ENCODE measurements around the gene DCST2. TPM values are rescaled to one million over a fixed set of nuclear protein-coding genes. Genes with fewer than 3 reads are reported as not detected.

DCST2 gene
- total RNA-seq, 1 donor from 2014 or later: not detected

DNA sequence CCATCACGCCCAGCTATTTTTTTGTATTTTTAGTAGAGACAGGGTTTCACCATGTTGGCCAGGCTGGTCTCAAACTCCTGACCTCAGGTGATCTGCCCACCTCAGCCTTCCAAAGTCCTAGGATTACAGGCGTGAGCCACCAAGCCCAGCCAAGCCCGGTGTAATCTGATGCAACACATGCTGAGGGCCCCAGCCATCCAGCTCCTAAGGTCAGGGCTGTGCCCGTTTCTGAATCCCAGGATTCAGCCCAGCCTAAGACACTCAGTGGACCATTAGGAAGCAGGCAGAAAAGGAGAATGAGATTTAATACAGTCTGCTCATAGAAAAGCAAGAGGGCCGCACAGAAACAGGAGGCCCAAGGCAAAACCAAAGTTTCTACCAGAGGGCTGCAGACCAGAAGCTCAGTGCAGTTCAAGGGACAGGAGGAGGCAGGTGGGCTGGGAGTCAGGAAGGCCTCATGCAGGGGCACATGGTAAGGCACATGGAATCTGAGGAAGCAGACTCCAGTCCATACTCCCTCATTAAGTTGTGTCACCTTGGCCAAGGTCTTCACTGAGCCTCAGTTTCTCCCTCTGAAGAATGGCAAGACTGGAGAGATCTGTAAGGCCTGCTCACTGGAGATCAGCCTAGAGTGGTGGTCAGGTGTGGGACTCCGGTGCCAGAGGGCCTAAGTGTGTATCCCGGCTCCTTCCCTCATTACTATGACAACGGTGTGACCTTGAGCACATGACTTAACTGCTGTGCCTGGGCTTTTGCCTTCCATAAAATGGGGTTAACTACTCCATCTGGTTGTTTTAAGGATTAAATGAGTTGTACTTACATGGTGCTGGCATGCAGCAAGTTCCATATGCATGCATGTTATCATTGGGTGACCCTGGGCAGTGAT is 15.1 kb upstream of the DCST2 start:
- no peaks in the 10 kb centered on the region for H3K27me3 ChIP-seq (ENCODE audit: control insufficient read depth, insufficient read depth, low read length)
- no peak for DNase-seq (ENCODE audit: low read depth)
- TF ChIP-seq, protein P1, sequence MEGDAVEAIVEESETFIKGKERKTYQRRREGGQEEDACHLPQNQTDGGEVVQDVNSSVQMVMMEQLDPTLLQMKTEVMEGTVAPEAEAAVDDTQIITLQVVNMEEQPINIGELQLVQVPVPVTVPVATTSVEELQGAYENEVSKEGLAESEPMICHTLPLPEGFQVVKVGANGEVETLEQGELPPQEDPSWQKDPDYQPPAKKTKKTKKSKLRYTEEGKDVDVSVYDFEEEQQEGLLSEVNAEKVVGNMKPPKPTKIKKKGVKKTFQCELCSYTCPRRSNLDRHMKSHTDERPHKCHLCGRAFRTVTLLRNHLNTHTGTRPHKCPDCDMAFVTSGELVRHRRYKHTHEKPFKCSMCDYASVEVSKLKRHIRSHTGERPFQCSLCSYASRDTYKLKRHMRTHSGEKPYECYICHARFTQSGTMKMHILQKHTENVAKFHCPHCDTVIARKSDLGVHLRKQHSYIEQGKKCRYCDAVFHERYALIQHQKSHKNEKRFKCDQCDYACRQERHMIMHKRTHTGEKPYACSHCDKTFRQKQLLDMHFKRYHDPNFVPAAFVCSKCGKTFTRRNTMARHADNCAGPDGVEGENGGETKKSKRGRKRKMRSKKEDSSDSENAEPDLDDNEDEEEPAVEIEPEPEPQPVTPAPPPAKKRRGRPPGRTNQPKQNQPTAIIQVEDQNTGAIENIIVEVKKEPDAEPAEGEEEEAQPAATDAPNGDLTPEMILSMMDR (IDR thresholded peaks at IDR 0.05; ENCODE audit: insufficient read depth, low read length, poor library complexity, severe bottlenecking): no peak
- no peaks in the 10 kb centered on the region for H3K36me3 ChIP-seq (ENCODE audit: control insufficient read depth, insufficient read depth, low read length)
- H3K4me3 ChIP-seq (ENCODE audit: low read depth, low read length): no peak overlapping the region

DNA sequence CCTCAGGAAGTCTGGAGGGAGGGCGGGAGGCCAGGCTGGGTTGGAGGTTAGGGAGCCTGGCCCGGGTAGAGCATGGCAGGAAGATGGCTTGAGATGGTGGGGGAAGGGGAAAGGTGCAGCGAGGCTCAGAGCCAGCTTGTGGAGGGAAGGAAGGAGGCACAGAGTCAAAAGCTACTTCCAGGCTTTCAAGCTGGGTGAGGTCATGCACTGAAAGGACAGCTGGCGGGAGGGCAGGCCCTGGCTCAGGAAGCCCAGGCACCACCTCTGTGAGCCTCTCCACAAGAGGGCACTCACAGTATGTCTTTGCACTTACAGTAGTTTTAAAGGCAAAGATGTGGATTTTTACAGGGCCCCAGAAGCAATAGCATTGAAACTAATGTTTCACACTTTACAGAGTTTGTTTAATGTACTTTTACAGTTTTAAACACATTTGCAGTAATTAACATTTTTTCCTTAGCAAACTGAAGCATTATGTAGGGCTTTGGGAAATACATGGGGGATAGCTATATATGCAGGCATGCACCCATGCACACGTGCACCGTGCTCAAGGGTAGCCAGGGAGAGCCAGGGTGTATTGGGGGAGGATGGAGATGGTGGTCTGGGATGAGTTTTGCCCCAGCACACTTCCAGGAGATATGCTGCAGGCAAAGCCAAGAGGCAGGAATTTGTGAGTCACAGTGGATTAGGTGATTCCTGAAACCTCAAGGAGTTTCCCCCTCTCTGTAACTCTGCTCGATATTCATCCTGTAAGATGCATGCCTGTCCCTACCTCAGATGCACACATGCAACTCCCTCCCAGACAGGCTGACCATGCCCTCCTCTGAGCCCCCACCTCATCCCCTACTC is 11.5 kb upstream of the DCST2 start:
- peak; percentile 44 for DNase-seq (ENCODE audit: low read depth)
- Histone ChIP-seq H3K4me3 (ENCODE audit: low read depth, low read length) (no peak overlapping the region), H3K36me3 (ENCODE audit: control insufficient read depth, insufficient read depth, low read length) (no peaks in the 10 kb centered on the region), H3K27me3 (ENCODE audit: control insufficient read depth, insufficient read depth, low read length) (no peaks in the 10 kb centered on the region)
- TF ChIP-seq, protein P1 (IDR thresholded peaks at IDR 0.05; ENCODE audit: insufficient read depth, low read length, poor library complexity, severe bottlenecking): peak; percentile 83

DNA sequence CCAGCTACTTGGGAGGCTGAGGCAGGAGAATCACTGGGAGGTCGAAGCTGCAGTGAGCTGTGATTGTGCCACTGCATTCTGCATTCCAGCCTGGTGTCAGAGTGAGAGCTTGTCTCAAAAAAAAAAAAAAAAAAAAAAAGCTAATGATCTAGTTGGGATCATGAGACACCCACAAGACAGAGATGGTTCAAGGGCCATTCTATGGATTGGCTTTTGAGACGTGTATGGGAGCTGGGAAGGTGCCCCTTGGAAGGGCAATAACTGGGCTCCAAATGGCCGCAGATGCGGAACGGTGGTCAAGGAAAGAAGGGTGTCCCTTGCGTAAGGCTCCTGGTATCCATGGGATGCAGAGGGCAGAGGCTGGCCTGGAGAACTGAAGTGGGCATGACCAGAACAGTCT is 10.8 kb upstream of the DCST2 start:
- TF ChIP-seq, protein P1 (IDR thresholded peaks at IDR 0.05; ENCODE audit: insufficient read depth, low read length, poor library complexity, severe bottlenecking): no peak
- Histone ChIP-seq H3K27me3 (ENCODE audit: control insufficient read depth, insufficient read depth, low read length) (no peaks in the 10 kb centered on the region), H3K36me3 (ENCODE audit: control insufficient read depth, insufficient read depth, low read length) (no peaks in the 10 kb centered on the region), H3K4me3 (ENCODE audit: low read depth, low read length) (no peak overlapping the region)
- no peak for DNase-seq (ENCODE audit: low read depth)

DNA sequence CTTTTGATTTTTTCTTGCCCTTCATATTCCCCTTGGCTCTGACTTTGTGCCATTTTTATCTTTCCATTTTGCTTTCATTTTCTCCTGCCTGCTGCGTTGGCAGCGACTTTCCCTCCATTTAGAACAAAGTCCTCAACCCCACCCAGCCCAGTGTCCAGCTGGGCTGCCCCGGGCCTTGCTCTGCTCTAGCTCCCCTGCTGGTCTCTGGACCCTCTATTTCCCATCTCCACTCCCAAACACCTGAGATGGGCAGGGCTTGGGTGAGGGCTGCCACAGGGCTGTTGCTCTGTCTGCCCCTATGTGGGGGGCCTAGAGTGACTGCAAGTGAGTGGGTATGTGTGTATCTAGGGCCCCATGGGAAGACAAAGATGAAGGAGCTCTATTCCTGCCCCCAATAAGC is 10.2 kb upstream of the DCST2 start:
- TF ChIP-seq, protein P1 (IDR thresholded peaks at IDR 0.05; ENCODE audit: insufficient read depth, low read length, poor library complexity, severe bottlenecking): no peak
- no peak for DNase-seq (ENCODE audit: low read depth)
- no peaks in the 10 kb centered on the region for H3K36me3 ChIP-seq (ENCODE audit: control insufficient read depth, insufficient read depth, low read length)
- no peak overlapping the region for H3K4me3 ChIP-seq (ENCODE audit: low read depth, low read length)
- H3K27me3 ChIP-seq (ENCODE audit: control insufficient read depth, insufficient read depth, low read length): no peaks in the 10 kb centered on the region

DNA sequence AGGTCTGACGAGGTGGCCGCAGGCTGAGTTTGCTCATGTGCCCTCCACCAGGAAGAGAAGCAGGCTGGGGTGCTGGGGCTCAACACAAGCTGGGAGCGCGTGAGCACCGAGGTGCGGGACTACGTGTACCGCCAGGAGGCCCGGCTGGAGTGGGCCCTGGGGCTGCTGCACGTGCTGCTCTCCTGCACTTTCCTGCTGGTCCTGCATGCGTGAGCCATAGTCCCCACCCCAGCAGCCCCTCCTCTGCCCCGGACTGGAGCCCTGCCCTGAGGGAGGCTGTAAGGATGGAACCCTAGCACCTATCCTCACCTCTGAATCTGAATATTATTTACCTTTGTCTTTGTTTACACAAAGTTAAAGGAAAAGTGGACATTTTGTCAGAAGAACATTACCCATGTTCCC is 9.7 kb upstream of the DCST2 start:
- H3K36me3 ChIP-seq (ENCODE audit: control insufficient read depth, insufficient read depth, low read length): no peaks in the 10 kb centered on the region
- no peaks in the 10 kb centered on the region for H3K27me3 ChIP-seq (ENCODE audit: control insufficient read depth, insufficient read depth, low read length)
- H3K4me3 ChIP-seq (ENCODE audit: low read depth, low read length): no peak overlapping the region
- DNase-seq (ENCODE audit: low read depth): no peak
- TF ChIP-seq, protein P1 (IDR thresholded peaks at IDR 0.05; ENCODE audit: insufficient read depth, low read length, poor library complexity, severe bottlenecking): no peak

All from kidney epithelial cell (primary cell).